HCT116 (cell line): ENCODE results near the gene CDC37L1. TPM values are rescaled to one million over a fixed set of nuclear protein-coding genes. Genes with fewer than 3 reads are reported as not detected.

Experiments
- ATAC-seq: fragments of 200-7000 bp; cut with Tn5 transposase; 2 replicates; pipeline ENCODE4 v1.9.1; 2020; ENCODE audit warnings: mild to moderate bottlenecking, moderate library complexity
- BruUV-seq: library from RNA; stranded (reverse); fragments of 400-500 nt; replicated peaks from 2 replicates; lab custom pipeline; 2021; lab: Mats Ljungman, UMichigan
- CTCF ChIA-PET: fragments of 300-600 bp; sonication (Branson Sonifier 250); formaldehyde crosslinking; loops from one replicate; lab custom pipeline; 2021; ENCODE audit warnings: antibody characterized with exemption; lab: Charles Lee
- POLR2A ChIA-PET: fragments of 300-600, 350-600 bp; sonication (Branson Sonifier 250); formaldehyde crosslinking; loops from one replicate; lab custom pipeline; 2021; ENCODE audit warnings: antibody characterized with exemption; lab: Charles Lee
- RAD21 ChIA-PET, 2 experiments: fragments of 300-600 bp; sonication (Branson Sonifier 250); formaldehyde crosslinking; loops; one replicate each; lab custom pipeline; 2023; ENCODE audit warnings: low total read pairs in 2 of 2; ENCODE audit not compliant: uncharacterized antibody in 2 of 2, unreplicated experiment in 2 of 2, low non-redundant PET in 1 of 2; lab: Charles Lee
- DNase-seq: peaks from one replicate; pipeline ENCODE4 v3.0.0-alpha.2; 2010; ENCODE audit warnings: low read depth, low spot score
- H2AFZ ChIP-seq: fragments of 200-600 bp; shearing (Covaris generic), sonication (generic); 2 replicates; pipeline ENCODE4 v1.6.1; 2017; ENCODE audit warnings: low read depth, mixed run types, mixed read lengths, antibody characterized with exemption, low read length; ENCODE audit not compliant: poor library complexity, severe bottlenecking
- H3K27ac ChIP-seq: 2 replicates; pipeline ENCODE4 v1.5.1; 2012; ENCODE audit warnings: low read depth, low read length
- H3K27me3 ChIP-seq: fragments of 200-600 bp; sonication (generic); 2 replicates; pipeline ENCODE4 v1.6.1; 2016; ENCODE audit warnings: mixed run types, low read length, mixed read lengths; ENCODE audit not compliant: insufficient read depth
- H3K36me3 ChIP-seq, 2 experiments: fragments of 200-500 bp in 1 of 2; fragments of 200-600 bp in 1 of 2; sonication (Bioruptor generic) in 1 of 2; sonication (generic) in 1 of 2; 2 replicates each; pipeline versions ENCODE4 v1.5.1 to v1.6.1; 2014 to 2016; ENCODE audit warnings: low read length in 2 of 2, inconsistent platforms in 1 of 2, mixed read lengths in 1 of 2, mixed run types in 1 of 2; ENCODE audit not compliant: insufficient read depth in 2 of 2, control insufficient read depth in 1 of 2
- H3K4me1 ChIP-seq, 2 experiments: fragments of 200-600 bp in 1 of 2; sonication (generic) in 1 of 2; 2 replicates each; pipeline versions ENCODE4 v1.5.1 to v1.6.1; 2012 to 2017; ENCODE audit warnings: low read length in 2 of 2, inconsistent platforms in 1 of 2, mild to moderate bottlenecking in 1 of 2, mixed read lengths in 1 of 2, mixed run types in 1 of 2, moderate library complexity in 1 of 2; ENCODE audit not compliant: insufficient read depth in 2 of 2, control insufficient read depth in 1 of 2
- H3K4me2 ChIP-seq: fragments of 200-600 bp; sonication (generic); 2 replicates; pipeline ENCODE4 v1.6.1; 2017; ENCODE audit warnings: mixed run types, low read length, mixed read lengths
- H3K4me3 ChIP-seq, 2 experiments: fragments of 200-600 bp in 1 of 2; sonication (generic) in 1 of 2; replicated peaks in 1 of 2; 2 replicates each; pipeline ENCODE4 v1.5.1; 2011 to 2016; ENCODE audit warnings: low read length in 2 of 2, control low read depth in 1 of 2, low read depth in 1 of 2, mild to moderate bottlenecking in 1 of 2, mixed read lengths in 1 of 2, mixed run types in 1 of 2
- H3K79me2 ChIP-seq: fragments of 200-600 bp; sonication (generic); 2 replicates; pipeline ENCODE4 v1.6.1; 2017; ENCODE audit warnings: mild to moderate bottlenecking, mixed run types, low read length, moderate library complexity, mixed read lengths; ENCODE audit not compliant: insufficient read depth
- H3K9ac ChIP-seq: fragments of 200-600 bp; sonication (generic); 2 replicates; pipeline ENCODE4 v1.6.1; 2016; ENCODE audit warnings: low read length, mixed read lengths
- H3K9me2 ChIP-seq: fragments of 200-600 bp; sonication (generic), shearing (Covaris generic); 2 replicates; pipeline ENCODE4 v1.6.1; 2017; ENCODE audit warnings: mixed run types, mild to moderate bottlenecking, moderate library complexity; ENCODE audit not compliant: insufficient read depth
- H3K9me3 ChIP-seq, 2 experiments: fragments of 200-500 bp in 1 of 2; fragments of 200-600 bp in 1 of 2; sonication (Bioruptor generic) in 1 of 2; sonication (generic) in 1 of 2; 2 replicates each; pipeline ENCODE4 v1.6.1; 2014 to 2017; ENCODE audit warnings: low read length in 2 of 2, mixed read lengths in 2 of 2, inconsistent platforms in 1 of 2, low read depth in 1 of 2, mild to moderate bottlenecking in 1 of 2, mixed run types in 1 of 2, moderate library complexity in 1 of 2; ENCODE audit not compliant: control insufficient read depth in 1 of 2, insufficient read depth in 1 of 2
- H4K20me1 ChIP-seq: fragments of 200-600 bp; sonication (generic), shearing (Covaris generic); 2 replicates; pipeline ENCODE4 v1.6.1; 2017; ENCODE audit warnings: mixed run types, mild to moderate bottlenecking, moderate library complexity; ENCODE audit not compliant: insufficient read depth
- EGR1 ChIP-seq: IDR thresholded peaks from 2 replicates; pipeline ENCODE4 v1.6.1; 2012; ENCODE audit warnings: low read depth
- EZH2 ChIP-seq: fragments of 200-600 bp; sonication (generic); IDR thresholded peaks from 2 replicates; pipeline ENCODE4 v1.6.1; 2017; ENCODE audit warnings: antibody characterized with exemption, mixed run types
- JUND ChIP-seq: IDR thresholded peaks from 2 replicates; pipeline ENCODE4 v1.6.1; 2012
- POLR2A ChIP-seq: IDR thresholded peaks from 2 replicates; pipeline ENCODE4 v1.7.0; 2011; ENCODE audit warnings: borderline replicate concordance; ENCODE audit not compliant: insufficient read depth, insufficient read length; ENCODE audit errors: extremely low read depth
- SIN3A ChIP-seq: IDR thresholded peaks from 2 replicates; pipeline ENCODE4 v1.6.1; 2012; ENCODE audit warnings: low read depth
- SP1 ChIP-seq: IDR thresholded peaks from 2 replicates; pipeline ENCODE4 v1.6.1; 2012; ENCODE audit warnings: low read depth
- TCF7L2 ChIP-seq: IDR thresholded peaks from 2 replicates; pipeline ENCODE4 v1.7.0; 2011; ENCODE audit warnings: borderline replicate concordance, inconsistent platforms; ENCODE audit not compliant: insufficient read depth, insufficient read length; ENCODE audit errors: extremely low read depth
- YY1 ChIP-seq: IDR thresholded peaks from 2 replicates; pipeline ENCODE4 v1.6.1; 2011; ENCODE audit warnings: low read length, low read depth, moderate library complexity, mild to moderate bottlenecking; ENCODE audit not compliant: insufficient replicate concordance; ENCODE audit errors: extremely low read depth
- ZFX ChIP-seq: fragments of 450-650 bp; IDR thresholded peaks from 2 replicates; pipeline ENCODE4 v1.6.1; 2017
- ZNF274 ChIP-seq: fragments of 200-500 bp; sonication (Bioruptor generic); IDR thresholded peaks from 2 replicates; pipeline ENCODE4 v1.6.1; 2014; ENCODE audit warnings: mild to moderate bottlenecking, low read depth, low read length, inconsistent platforms
- intact Hi-C: fragments of 100-400 bp; cut with micrococcal nuclease; formaldehyde crosslinking; loops from 2 replicates; pipeline ENCODE4 v1.10.0; 2022
- total RNA-seq: library from RNA; stranded (reverse); gene quantifications from one replicate; pipeline ENCODE4 v1.2.1, GENCODE V29; 2021; ENCODE audit not compliant: unreplicated experiment
- TF ChIP-seq, protein P1 (sequence below): IDR thresholded peaks from 2 replicates; pipeline ENCODE4 v1.6.1; 2012
- TF ChIP-seq, protein P2 (sequence below): IDR thresholded peaks from 2 replicates; pipeline ENCODE4 v1.6.1; 2012; ENCODE audit warnings: low read depth

Gene CDC37L1
- total RNA-seq, 1 experiment from 2014 or later = 18.1 TPM

GRCh38 chr9:4742246-4742645 lies 62.9 kb downstream of the CDC37L1 start:
- Histone ChIP-seq H4K20me1 (no peaks in the 10 kb centered on the region), H3K4me3 (peak overlapping the region; percentile 65 to 91), H3K9me2 (no peaks in the 10 kb centered on the region), H2AFZ (no peak overlapping the region), H3K36me3 (no peaks in the 10 kb centered on the region), H3K4me2 (peak overlapping the region; percentile 92), H3K27ac (no peak overlapping the region), H3K9ac (peak overlapping the region; percentile 86; the same call in 1 of the 2 replicates), H3K4me1 (peaks cover 27 to 45% of the 10 kb centered on the region in 2 experiments), H3K79me2 (peaks cover 36% of the 10 kb centered on the region), H3K9me3 (no peaks in the 10 kb centered on the region), H3K27me3 (no peaks in the 10 kb centered on the region)
- POLR2A ChIA-PET = interaction anchor here (0.6 to 1.2 kb wide), 2 partner anchors 63 to 73 kb away, joined by 4 to 5 read pairs; partner anchors contain the start of gene CDC37L1
- CTCF ChIA-PET = interaction anchor here (2.1 kb wide), 1 partner anchor 11 kb away, joined by 5 read pairs; no protein-coding TSS in a partner anchor
- no TSS peak for BruUV-seq
- TF ChIP-seq, protein P1, sequence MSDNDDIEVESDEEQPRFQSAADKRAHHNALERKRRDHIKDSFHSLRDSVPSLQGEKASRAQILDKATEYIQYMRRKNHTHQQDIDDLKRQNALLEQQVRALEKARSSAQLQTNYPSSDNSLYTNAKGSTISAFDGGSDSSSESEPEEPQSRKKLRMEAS = no peak
- no peak for TF ChIP-seq ZFX
- DNase-seq = no peak
- ATAC-seq = no peak
- RAD21 ChIA-PET = interaction anchor here in 1 of 2 experiments (0.7 kb wide), 1 partner anchor 13 kb away, joined by 4 read pairs; no protein-coding TSS in a partner anchor
- intact Hi-C loops = no loop called here

DNA sequence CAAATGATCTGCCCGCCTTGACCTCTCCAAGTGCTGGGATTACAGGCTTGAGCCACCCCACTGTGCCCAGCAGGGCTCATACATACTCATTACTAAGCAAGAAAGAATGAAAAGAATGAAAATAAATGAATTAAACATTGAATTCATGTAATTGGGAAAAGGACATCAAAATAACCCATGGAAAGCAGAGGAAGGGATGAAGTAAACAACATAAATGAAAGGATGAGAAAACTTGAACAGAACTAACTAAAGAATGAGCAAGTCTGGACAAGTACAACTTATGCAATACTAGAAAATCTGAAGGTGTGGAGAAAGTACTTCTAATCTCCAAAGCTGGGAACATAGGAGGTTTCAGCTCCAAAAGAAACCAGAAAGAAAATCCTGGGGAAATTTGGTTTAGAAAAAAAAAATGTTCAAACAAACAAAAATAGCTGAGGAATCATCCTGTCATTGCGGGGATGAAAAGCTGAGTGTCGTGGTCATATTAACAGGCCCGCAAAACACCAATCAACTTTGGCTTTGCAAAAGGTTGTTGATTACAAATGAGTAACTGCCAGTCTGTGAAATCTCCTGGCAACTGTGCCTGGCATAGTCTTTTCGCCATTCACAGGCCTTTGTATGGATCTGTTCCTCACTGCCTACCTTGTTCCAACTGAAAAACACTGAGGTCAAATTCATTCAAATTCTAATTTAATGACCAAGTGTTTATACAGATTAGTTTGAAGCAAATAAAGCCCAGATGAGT lies 63.9 kb downstream of the CDC37L1 start:
- peaks cover 22 to 37% of the 10 kb centered on the region in 2 experiments for H3K4me1 ChIP-seq
- intact Hi-C loops = no loop called here
- no peak overlapping the region for H3K4me3 ChIP-seq
- ChIA-PET RAD21 (no interaction called here), POLR2A (interaction anchor here (1.2 kb wide), 1 partner anchor 64 kb away, joined by 4 read pairs; the partner anchor contains the start of gene CDC37L1), CTCF (no interaction called here)
- no peak overlapping the region for H3K9ac ChIP-seq
- H4K20me1 ChIP-seq = no peaks in the 10 kb centered on the region
- no TSS peak for BruUV-seq
- peak overlapping the region; percentile 92 for H3K4me2 ChIP-seq
- H3K9me3 ChIP-seq = no peaks in the 10 kb centered on the region
- H3K36me3 ChIP-seq = no peaks in the 10 kb centered on the region
- no peak overlapping the region for H2AFZ ChIP-seq
- H3K9me2 ChIP-seq = no peaks in the 10 kb centered on the region
- peak overlapping the region; percentile 16; the same call in 1 of the 2 replicates for H3K27ac ChIP-seq
- peaks cover 26% of the 10 kb centered on the region for H3K79me2 ChIP-seq
- no peaks in the 10 kb centered on the region for H3K27me3 ChIP-seq
- no peak for DNase-seq
- no peak for ATAC-seq
- TF ChIP-seq TCF7L2 = no peak
- TF ChIP-seq ZNF274 = no peak
- TF ChIP-seq, protein P2, sequence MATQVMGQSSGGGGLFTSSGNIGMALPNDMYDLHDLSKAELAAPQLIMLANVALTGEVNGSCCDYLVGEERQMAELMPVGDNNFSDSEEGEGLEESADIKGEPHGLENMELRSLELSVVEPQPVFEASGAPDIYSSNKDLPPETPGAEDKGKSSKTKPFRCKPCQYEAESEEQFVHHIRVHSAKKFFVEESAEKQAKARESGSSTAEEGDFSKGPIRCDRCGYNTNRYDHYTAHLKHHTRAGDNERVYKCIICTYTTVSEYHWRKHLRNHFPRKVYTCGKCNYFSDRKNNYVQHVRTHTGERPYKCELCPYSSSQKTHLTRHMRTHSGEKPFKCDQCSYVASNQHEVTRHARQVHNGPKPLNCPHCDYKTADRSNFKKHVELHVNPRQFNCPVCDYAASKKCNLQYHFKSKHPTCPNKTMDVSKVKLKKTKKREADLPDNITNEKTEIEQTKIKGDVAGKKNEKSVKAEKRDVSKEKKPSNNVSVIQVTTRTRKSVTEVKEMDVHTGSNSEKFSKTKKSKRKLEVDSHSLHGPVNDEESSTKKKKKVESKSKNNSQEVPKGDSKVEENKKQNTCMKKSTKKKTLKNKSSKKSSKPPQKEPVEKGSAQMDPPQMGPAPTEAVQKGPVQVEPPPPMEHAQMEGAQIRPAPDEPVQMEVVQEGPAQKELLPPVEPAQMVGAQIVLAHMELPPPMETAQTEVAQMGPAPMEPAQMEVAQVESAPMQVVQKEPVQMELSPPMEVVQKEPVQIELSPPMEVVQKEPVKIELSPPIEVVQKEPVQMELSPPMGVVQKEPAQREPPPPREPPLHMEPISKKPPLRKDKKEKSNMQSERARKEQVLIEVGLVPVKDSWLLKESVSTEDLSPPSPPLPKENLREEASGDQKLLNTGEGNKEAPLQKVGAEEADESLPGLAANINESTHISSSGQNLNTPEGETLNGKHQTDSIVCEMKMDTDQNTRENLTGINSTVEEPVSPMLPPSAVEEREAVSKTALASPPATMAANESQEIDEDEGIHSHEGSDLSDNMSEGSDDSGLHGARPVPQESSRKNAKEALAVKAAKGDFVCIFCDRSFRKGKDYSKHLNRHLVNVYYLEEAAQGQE = no peak
- TF ChIP-seq EZH2 = no peak
- TF ChIP-seq ZFX = no peak
- no peak for TF ChIP-seq YY1
- no peak for TF ChIP-seq EGR1
- TF ChIP-seq SP1 = no peak
- TF ChIP-seq POLR2A = no peak
- TF ChIP-seq, protein P1 = no peak
- no peak for TF ChIP-seq SIN3A
- TF ChIP-seq JUND = no peak
